Liver (tissue), 9 donors: Measurements from ENCODE around the gene ZNF548. TPM values are rescaled to one million over a fixed set of nuclear protein-coding genes. Genes with fewer than 3 reads are reported as not detected.

Source experiments
- DNase-seq: peaks from one replicate; pipeline ENCODE4 v3.0.0-alpha.2; 2017; ENCODE audit warnings: low spot score
- H3K27ac ChIP-seq, 2 donors: one replicate each; pipeline ENCODE4 v1.7.0; 2013; ENCODE audit warnings: inconsistent platforms in 2 of 2, low read length in 2 of 2, control low read depth in 1 of 2, low read depth in 1 of 2, mild to moderate bottlenecking in 1 of 2
- H3K27me3 ChIP-seq, 4 donors: one replicate each; pipeline versions ENCODE4 v1.6.1 to v1.7.0; 2013; ENCODE audit warnings: low read length in 3 of 4, inconsistent platforms in 1 of 4, mild to moderate bottlenecking in 1 of 4, moderate library complexity in 1 of 4; ENCODE audit not compliant: control insufficient read depth in 4 of 4, insufficient read depth in 4 of 4
- H3K36me3 ChIP-seq, 4 donors: one replicate each; pipeline versions ENCODE4 v1.6.1 to v1.7.0; 2013; ENCODE audit warnings: low read length in 3 of 4, mild to moderate bottlenecking in 3 of 4, low read depth in 1 of 4, moderate library complexity in 1 of 4; ENCODE audit not compliant: control insufficient read depth in 4 of 4, insufficient read depth in 3 of 4
- H3K4me1 ChIP-seq, 4 donors: one replicate each; pipeline versions ENCODE4 v1.6.1 to v1.7.0; 2013; ENCODE audit warnings: low read length in 3 of 4, mild to moderate bottlenecking in 3 of 4, moderate library complexity in 1 of 4; ENCODE audit not compliant: control insufficient read depth in 4 of 4, insufficient read depth in 4 of 4
- H3K4me3 ChIP-seq, 3 donors: one replicate each; pipeline versions ENCODE4 v1.6.1 to v1.7.0; 2013; ENCODE audit warnings: low read length in 3 of 3, control low read depth in 1 of 3, low read depth in 1 of 3, mild to moderate bottlenecking in 1 of 3
- H3K9ac ChIP-seq, 2 donors: one replicate each; pipeline ENCODE4 v1.7.0; 2013; ENCODE audit warnings: low read length in 2 of 2, mild to moderate bottlenecking in 2 of 2, moderate library complexity in 2 of 2, control low read depth in 1 of 2, low read depth in 1 of 2
- H3K9me3 ChIP-seq, 4 donors: one replicate each; pipeline versions ENCODE4 v1.6.1 to v1.7.0; 2013; ENCODE audit warnings: low read length in 3 of 4; ENCODE audit not compliant: control insufficient read depth in 4 of 4
- EGR1 ChIP-seq, 2 donors: IDR thresholded peaks; 2 replicates each; pipeline ENCODE4 v1.6.1; 2016 to 2018; ENCODE audit warnings: antibody characterized with exemption in 2 of 2, low read depth in 2 of 2
- FOXA1 ChIP-seq: IDR thresholded peaks from 2 replicates; pipeline ENCODE4 v1.6.1; 2016; ENCODE audit warnings: antibody characterized with exemption
- FOXA2 ChIP-seq: IDR thresholded peaks from 2 replicates; pipeline ENCODE4 v1.6.1; 2016; ENCODE audit warnings: antibody characterized with exemption
- GABPA ChIP-seq, 2 donors: IDR thresholded peaks in 1 of 2; conservative IDR thresholded peaks in 1 of 2; 2 replicates each; pipeline ENCODE4 v1.6.1; 2016; ENCODE audit warnings: antibody characterized with exemption in 2 of 2, mild to moderate bottlenecking in 1 of 2, moderate library complexity in 1 of 2
- HNF4A ChIP-seq, 2 donors: conservative IDR thresholded peaks; 2 replicates each; pipeline ENCODE4 v1.6.1; 2016; ENCODE audit warnings: antibody characterized with exemption in 2 of 2, mild to moderate bottlenecking in 2 of 2
- JUND ChIP-seq, 2 donors: IDR thresholded peaks; 2 replicates each; pipeline ENCODE4 v1.6.1; 2016; ENCODE audit warnings: antibody characterized with exemption in 2 of 2
- NR2F2 ChIP-seq: IDR thresholded peaks from 2 replicates; pipeline ENCODE4 v1.6.1; 2016; ENCODE audit warnings: antibody characterized with exemption
- RAD21 ChIP-seq, 2 donors: IDR thresholded peaks; 2 replicates each; pipeline ENCODE4 v1.6.1; 2016; ENCODE audit warnings: antibody characterized with exemption in 2 of 2, mild to moderate bottlenecking in 2 of 2
- RXRA ChIP-seq, 2 donors: IDR thresholded peaks; 2 replicates each; pipeline ENCODE4 v1.6.1; 2017 to 2018; ENCODE audit warnings: antibody characterized with exemption in 2 of 2, mild to moderate bottlenecking in 1 of 2
- SP1 ChIP-seq: IDR thresholded peaks from 2 replicates; pipeline ENCODE4 v1.6.1; 2018; ENCODE audit warnings: antibody characterized with exemption, mild to moderate bottlenecking
- TAF1 ChIP-seq: conservative IDR thresholded peaks from 2 replicates; pipeline ENCODE4 v1.6.1; 2016; ENCODE audit warnings: antibody characterized with exemption, mild to moderate bottlenecking
- YY1 ChIP-seq: IDR thresholded peaks from 2 replicates; pipeline ENCODE4 v1.6.1; 2016; ENCODE audit warnings: antibody characterized with exemption, mild to moderate bottlenecking
- WGBS: extraction: QIAGEN DNeasy Blood & Tissue Kit; methylation state at CpG from one replicate; pipeline ENCODE4 v1.1.7; 2013; 5-methylcytosine and 5-hydroxymethylcytosine counted together
- polyA plus RNA-seq, 2 donors: library from polyadenylated mRNA; stranded (reverse) in 1 of 2; unstranded in 1 of 2; fragments of 200-250 nt in 1 of 2; fragments of >200 nt in 1 of 2; fragmentation: Nextera tagmentation in 1 of 2; extraction: Ambion mirVana in 1 of 2; gene quantifications; one replicate each; pipeline versions ENCODE4 v1.2.1 to v1.2.3, GENCODE V29; 2013 to 2015
- total RNA-seq, 2 donors: library from RNA; depleted of rRNA; stranded (reverse); fragments of >200 nt; gene quantifications; one replicate each; pipeline ENCODE4 v1.2.3, GENCODE V29; 2014
- TF ChIP-seq, protein P1 (sequence below): IDR thresholded peaks from 2 replicates; pipeline ENCODE4 v1.6.1; 2016; ENCODE audit warnings: antibody characterized with exemption, mild to moderate bottlenecking
- TF ChIP-seq, protein P2 (sequence below): IDR thresholded peaks from 2 replicates; pipeline ENCODE4 v1.6.1; 2016; ENCODE audit warnings: antibody characterized with exemption
- TF ChIP-seq, protein P3 (sequence below): IDR thresholded peaks from 2 replicates; pipeline ENCODE4 v1.6.1; 2016; ENCODE audit warnings: antibody characterized with exemption
- TF ChIP-seq, protein P4 (sequence below): IDR thresholded peaks from 2 replicates; pipeline ENCODE4 v1.6.1; 2016; ENCODE audit warnings: antibody characterized with exemption
- TF ChIP-seq, protein P5 (sequence below): fragments of 150-350 bp; IDR thresholded peaks from 2 replicates; pipeline ENCODE4 v1.5.1; 2017; ENCODE audit warnings: improper control_type of control experiment, low read depth, low read length; ENCODE audit not compliant: missing input control
- donor health status: healthy.
- donor health status: healthy.
- donor health status: healthy.
- donor health status: healthy.
- donor health status: healthy.

ZNF548 gene
- total and polyA plus RNA-seq, 4 donors = 1.8 to 13.9 (median 5.3) TPM

DNA sequence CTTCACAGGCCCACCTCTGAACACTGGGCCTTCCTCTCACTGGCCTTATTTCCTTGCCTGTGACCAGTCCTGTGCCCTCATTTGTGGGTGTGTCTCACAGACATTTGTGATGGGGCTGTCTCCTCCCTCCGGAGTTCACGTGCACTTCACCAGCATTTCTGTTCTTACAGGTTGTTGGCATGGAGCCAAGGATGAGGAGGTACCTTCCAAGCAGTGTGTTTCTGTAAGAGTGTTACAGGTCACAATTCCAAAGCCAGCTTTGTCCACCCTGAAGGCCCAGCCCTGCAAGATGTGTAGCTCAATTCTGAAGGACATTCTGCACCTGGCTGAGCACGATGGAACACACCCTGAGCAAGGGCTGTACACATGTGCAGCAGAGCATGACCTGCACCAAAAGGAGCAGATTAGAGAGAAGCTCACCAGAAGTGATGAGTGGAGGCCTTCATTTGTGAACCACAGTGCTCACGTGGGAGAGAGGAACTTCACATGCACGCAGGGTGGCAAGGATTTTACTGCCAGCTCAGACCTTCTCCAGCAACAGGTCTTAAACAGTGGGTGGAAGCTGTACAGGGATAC lies 53.6 kb downstream of the ZNF548 start:
- whole genome bisulfite sequencing = 85% methylated on average over 5 of the region's 5 CpGs
- Histone ChIP-seq H3K36me3 (peaks cover 4 to 40% (median 36%) of the 10 kb centered on the region in 4 donors), H3K9ac (no peak overlapping the region), H3K27me3 (no peaks in the 10 kb centered on the region), H3K4me3 (peak overlapping the region in 2 of 3 donors; percentile 22 to 49), H3K27ac (no peak overlapping the region), H3K9me3 (peaks cover 25 to 56% (median 45%) of the 10 kb centered on the region in 4 donors), H3K4me1 (no peaks in the 10 kb centered on the region)
- DNase-seq = no peak
- TF ChIP-seq SP1 (no peak), YY1 (no peak), GABPA (IDR thresholded peaks at IDR 0.05 in 1 of 2, conservative IDR thresholded peaks at IDR 0.05 in 1 of 2) (no peak), EGR1 (IDR thresholded peaks at IDR 0.05; ENCODE audit: low read depth in 2 of 2) (no peak), HNF4A (conservative IDR thresholded peaks at IDR 0.05) (no peak), JUND (IDR thresholded peaks at IDR 0.05) (no peak), RXRA (IDR thresholded peaks at IDR 0.05) (no peak), FOXA2 (no peak)
- TF ChIP-seq, protein P1, sequence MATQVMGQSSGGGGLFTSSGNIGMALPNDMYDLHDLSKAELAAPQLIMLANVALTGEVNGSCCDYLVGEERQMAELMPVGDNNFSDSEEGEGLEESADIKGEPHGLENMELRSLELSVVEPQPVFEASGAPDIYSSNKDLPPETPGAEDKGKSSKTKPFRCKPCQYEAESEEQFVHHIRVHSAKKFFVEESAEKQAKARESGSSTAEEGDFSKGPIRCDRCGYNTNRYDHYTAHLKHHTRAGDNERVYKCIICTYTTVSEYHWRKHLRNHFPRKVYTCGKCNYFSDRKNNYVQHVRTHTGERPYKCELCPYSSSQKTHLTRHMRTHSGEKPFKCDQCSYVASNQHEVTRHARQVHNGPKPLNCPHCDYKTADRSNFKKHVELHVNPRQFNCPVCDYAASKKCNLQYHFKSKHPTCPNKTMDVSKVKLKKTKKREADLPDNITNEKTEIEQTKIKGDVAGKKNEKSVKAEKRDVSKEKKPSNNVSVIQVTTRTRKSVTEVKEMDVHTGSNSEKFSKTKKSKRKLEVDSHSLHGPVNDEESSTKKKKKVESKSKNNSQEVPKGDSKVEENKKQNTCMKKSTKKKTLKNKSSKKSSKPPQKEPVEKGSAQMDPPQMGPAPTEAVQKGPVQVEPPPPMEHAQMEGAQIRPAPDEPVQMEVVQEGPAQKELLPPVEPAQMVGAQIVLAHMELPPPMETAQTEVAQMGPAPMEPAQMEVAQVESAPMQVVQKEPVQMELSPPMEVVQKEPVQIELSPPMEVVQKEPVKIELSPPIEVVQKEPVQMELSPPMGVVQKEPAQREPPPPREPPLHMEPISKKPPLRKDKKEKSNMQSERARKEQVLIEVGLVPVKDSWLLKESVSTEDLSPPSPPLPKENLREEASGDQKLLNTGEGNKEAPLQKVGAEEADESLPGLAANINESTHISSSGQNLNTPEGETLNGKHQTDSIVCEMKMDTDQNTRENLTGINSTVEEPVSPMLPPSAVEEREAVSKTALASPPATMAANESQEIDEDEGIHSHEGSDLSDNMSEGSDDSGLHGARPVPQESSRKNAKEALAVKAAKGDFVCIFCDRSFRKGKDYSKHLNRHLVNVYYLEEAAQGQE = no peak
- TF ChIP-seq, protein P2, sequence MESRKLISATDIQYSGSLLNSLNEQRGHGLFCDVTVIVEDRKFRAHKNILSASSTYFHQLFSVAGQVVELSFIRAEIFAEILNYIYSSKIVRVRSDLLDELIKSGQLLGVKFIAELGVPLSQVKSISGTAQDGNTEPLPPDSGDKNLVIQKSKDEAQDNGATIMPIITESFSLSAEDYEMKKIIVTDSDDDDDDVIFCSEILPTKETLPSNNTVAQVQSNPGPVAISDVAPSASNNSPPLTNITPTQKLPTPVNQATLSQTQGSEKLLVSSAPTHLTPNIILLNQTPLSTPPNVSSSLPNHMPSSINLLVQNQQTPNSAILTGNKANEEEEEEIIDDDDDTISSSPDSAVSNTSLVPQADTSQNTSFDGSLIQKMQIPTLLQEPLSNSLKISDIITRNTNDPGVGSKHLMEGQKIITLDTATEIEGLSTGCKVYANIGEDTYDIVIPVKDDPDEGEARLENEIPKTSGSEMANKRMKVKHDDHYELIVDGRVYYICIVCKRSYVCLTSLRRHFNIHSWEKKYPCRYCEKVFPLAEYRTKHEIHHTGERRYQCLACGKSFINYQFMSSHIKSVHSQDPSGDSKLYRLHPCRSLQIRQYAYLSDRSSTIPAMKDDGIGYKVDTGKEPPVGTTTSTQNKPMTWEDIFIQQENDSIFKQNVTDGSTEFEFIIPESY = no peak
- TF ChIP-seq, protein P3, sequence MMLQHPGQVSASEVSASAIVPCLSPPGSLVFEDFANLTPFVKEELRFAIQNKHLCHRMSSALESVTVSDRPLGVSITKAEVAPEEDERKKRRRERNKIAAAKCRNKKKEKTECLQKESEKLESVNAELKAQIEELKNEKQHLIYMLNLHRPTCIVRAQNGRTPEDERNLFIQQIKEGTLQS = no peak

DNA sequence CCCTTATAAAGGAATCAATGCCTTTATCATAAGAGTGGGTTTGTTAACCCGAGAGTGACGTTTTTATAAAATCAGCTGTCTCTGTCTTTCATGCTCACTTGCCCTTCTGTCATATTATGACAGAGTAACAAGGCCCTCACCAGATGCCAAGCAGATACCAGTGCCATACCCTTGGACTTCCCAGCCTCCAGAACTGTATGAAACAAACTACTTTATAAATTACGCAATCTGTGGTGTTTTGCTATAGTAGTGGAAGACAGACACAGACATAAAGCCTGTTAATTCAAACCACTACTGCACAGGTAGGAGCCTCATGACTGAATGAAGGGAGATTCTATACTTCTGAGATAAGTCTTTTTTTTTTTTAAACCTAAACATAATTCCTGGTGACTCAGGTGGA lies 62.7 kb downstream of the ZNF548 start:
- Histone ChIP-seq H3K27me3 (no peaks in the 10 kb centered on the region), H3K9me3 (peaks cover 16 to 54% (median 29%) of the 10 kb centered on the region in 4 donors), H3K36me3 (peaks cover 0 to 23% (median 3%) of the 10 kb centered on the region in 4 donors), H3K9ac (no peak overlapping the region), H3K4me1 (no peaks in the 10 kb centered on the region), H3K27ac (no peak overlapping the region), H3K4me3 (peak overlapping the region in 2 of 3 donors; percentile 14 to 43)
- no peak for DNase-seq
- WGBS = 96% methylated on average over 3 of the region's 3 CpGs
- TF ChIP-seq, protein P2 = no peak
- TF ChIP-seq, protein P4, sequence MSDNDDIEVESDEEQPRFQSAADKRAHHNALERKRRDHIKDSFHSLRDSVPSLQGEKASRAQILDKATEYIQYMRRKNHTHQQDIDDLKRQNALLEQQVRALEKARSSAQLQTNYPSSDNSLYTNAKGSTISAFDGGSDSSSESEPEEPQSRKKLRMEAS = no peak
- no peak for TF ChIP-seq YY1
- no peak for TF ChIP-seq GABPA (IDR thresholded peaks at IDR 0.05 in 1 of 2, conservative IDR thresholded peaks at IDR 0.05 in 1 of 2)
- TF ChIP-seq, protein P5, sequence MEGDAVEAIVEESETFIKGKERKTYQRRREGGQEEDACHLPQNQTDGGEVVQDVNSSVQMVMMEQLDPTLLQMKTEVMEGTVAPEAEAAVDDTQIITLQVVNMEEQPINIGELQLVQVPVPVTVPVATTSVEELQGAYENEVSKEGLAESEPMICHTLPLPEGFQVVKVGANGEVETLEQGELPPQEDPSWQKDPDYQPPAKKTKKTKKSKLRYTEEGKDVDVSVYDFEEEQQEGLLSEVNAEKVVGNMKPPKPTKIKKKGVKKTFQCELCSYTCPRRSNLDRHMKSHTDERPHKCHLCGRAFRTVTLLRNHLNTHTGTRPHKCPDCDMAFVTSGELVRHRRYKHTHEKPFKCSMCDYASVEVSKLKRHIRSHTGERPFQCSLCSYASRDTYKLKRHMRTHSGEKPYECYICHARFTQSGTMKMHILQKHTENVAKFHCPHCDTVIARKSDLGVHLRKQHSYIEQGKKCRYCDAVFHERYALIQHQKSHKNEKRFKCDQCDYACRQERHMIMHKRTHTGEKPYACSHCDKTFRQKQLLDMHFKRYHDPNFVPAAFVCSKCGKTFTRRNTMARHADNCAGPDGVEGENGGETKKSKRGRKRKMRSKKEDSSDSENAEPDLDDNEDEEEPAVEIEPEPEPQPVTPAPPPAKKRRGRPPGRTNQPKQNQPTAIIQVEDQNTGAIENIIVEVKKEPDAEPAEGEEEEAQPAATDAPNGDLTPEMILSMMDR = no peak
- TF ChIP-seq FOXA2 = no peak
- no peak for TF ChIP-seq RXRA (IDR thresholded peaks at IDR 0.05)
- no peak for TF ChIP-seq RAD21 (IDR thresholded peaks at IDR 0.05)
- TF ChIP-seq FOXA1 = no peak
- no peak for TF ChIP-seq JUND (IDR thresholded peaks at IDR 0.05)
- TF ChIP-seq, protein P3 = no peak
- no peak for TF ChIP-seq SP1
- TF ChIP-seq NR2F2 = no peak
- TF ChIP-seq, protein P1 = no peak
- TF ChIP-seq TAF1 = no peak
